Left kidney (tissue), 2 donors: Measurements from ENCODE around the gene NDOR1. TPM values are rescaled to one million over a fixed set of nuclear protein-coding genes. Genes with fewer than 3 reads are reported as not detected.

Experiments used
- DNase-seq: peaks from one replicate; pipeline ENCODE4 v3.0.0-alpha.2; 2013
- polyA plus RNA-seq: library from polyadenylated mRNA; unstranded; fragments of 120-200 nt; gene quantifications from one replicate; pipeline ENCODE4 v1.2.1, GENCODE V29; 2013; ENCODE audit not compliant: insufficient read length

The NDOR1 gene
- polyA plus RNA-seq, 1 donor = 12.2 TPM

GRCh38 chr9:137198051-137198901 is 7.2 kb upstream of the NDOR1 start:
- DNase-seq = no peak

DNA sequence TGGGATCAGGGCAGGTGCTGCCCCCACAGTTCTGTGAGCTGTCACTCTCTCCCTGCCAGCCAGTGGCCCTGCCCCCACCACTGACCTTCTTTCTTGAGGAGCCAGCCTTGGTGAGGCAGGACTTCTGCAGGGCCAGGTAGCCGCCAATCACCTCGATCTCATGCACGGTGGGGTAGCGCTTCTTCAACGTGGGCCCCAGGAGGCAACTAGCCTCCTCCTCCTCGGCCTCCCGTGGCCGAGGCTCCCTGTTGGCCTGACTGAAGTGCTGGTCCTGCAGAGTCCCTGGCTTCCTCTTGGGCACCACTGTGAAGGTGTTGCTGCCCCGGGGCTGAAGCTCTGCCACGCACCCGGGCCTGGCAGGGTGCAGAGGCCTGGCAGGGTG is 6.6 kb upstream of the NDOR1 start:
- no peak for DNase-seq

DNA sequence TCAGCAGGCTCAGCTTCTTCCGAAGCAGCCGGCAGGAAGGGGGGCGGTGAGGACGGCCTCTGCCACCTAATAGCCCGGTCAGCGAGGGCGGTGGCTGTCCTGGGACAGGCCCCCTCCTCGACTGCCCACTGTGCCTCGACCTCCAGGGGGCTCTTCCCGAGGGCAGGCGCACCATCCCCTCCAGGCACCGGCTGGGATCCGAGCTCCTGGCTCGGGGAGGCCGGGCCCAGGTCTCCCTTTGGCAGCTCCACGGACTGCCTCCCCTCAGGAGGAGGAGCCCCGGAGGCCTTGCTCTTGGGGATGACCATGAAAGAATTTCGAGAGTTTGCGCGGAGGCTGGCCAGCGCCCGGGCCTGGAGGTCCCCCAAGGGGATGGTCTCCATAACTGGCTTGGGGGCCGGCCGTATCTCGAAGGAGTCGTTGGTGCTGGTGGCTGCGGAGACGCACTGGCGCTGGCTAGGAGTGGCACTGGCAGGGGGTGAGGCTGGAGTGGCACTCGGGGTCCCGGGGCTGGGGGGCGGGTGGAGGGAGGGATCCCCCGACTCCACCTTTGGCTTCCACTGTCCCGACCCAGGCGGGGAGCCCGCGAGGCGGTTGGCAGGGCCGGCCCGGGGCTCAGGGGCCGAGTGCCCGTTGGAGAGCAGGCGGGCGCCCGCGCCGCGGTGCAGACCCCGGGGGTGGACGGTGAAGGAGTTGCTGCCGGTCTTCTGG is 5.9 kb upstream of the NDOR1 start:
- no peak for DNase-seq

- DNase-seq = peak; percentile 99
Observed at GRCh38 chr9:137200311-137201204, 4.9 kb upstream of the NDOR1 start, which contains the start of gene TPRN. TSS of gene TPRN (minus strand) at chr9:137200741. CDS start at chr9:137200711, 30 bp downstream.

DNA sequence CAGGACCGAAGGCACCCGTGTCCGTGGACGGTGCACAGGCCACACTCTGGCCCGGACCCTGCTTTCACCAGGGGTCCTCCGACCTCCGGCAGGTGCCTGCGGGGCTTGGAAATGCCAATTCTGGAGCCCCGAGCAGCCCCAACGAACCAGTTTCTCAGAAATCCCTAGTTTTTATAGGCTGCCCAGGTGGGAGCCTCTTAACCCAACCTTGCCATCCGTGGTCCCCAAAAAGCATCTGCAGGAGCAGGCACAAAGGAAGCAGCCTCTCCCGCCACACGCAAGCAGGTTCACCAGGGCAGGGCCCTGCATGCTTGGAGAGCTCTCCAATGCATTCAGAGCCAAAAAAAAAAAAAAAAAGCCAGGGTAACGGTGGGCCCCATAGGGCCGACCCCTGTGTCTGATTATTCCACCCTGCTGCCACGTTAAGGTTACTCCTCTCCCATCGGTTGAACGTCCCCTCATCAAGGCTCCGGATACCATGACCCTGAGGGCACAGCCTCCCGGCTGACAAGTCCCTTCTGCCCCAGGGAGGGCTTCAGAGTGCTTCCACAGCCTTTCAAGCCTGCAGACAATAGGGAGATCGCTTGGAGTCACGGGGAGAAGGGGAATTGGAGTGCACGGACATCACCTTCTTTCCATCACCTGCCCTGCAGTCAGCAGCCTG is 4.2 kb upstream of the NDOR1 start:
- DNase-seq = no peak

GRCh38 chr9:137202966-137203365 is 2.5 kb upstream of the NDOR1 start:
- no peak for DNase-seq

DNA sequence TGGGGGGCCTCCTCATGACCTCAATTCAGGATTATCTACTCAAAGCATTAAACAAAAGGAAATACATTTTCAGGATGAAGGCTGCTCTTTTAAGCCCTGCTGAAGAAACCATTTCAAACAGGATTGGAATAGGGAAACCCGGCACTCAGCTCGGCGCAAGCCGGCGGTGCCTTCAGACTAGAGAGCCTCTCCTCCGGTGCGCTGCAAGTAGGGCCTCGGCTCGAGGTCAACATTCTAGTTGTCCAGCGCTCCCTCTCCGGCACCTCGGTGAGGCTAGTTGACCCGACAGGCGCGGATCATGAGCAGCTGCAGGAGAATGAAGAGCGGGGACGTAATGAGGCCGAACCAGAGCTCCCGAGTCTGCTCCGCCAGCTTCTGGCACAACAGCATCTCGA is 772 bp upstream of the NDOR1 start:
- DNase-seq = no peak

DNA sequence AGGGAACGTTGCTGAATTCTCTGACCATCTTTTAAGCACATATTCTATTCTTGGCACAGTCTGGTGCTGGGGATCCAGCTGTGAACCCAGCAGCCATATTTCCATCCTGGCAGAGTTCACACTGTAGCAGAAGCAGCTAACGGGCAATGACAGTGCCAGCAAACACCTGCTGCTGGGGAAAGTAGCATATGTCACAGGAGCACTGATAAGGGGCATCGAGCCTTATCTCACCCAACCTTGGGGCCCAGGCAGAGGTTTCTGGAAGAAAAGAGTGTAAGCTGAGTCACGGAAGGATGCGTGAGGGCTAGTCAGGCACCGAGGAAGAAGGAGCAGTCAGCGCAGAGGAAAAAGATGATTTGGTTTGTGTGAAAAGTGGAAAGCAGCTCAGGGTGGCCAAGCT is 1.1 kb downstream of the NDOR1 start:
- no peak for DNase-seq

GRCh38 chr9:137211532-137211931 is 6.0 kb downstream of the NDOR1 start:
- no peak for DNase-seq

DNA sequence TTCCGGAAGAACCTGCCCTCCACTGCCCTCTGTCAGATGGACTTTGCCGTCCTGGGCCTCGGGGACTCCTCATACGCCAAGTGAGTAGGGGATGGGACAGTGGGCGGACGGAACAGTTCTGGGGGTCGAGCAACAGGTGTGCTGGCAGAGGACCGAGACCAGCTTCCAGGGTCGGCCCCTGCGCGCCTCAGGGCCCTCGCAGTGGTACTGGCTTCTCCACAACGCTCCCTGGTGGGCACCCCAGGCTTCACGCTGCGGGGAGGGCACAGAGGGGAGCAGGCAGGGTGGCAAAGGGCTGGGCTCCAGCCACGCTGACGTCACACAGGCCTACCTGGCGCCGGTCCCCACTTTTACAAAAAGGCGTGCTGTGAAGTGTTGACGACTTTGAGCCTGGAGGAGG is 7.0 kb downstream of the NDOR1 start:
- DNase-seq = no peak

DNA sequence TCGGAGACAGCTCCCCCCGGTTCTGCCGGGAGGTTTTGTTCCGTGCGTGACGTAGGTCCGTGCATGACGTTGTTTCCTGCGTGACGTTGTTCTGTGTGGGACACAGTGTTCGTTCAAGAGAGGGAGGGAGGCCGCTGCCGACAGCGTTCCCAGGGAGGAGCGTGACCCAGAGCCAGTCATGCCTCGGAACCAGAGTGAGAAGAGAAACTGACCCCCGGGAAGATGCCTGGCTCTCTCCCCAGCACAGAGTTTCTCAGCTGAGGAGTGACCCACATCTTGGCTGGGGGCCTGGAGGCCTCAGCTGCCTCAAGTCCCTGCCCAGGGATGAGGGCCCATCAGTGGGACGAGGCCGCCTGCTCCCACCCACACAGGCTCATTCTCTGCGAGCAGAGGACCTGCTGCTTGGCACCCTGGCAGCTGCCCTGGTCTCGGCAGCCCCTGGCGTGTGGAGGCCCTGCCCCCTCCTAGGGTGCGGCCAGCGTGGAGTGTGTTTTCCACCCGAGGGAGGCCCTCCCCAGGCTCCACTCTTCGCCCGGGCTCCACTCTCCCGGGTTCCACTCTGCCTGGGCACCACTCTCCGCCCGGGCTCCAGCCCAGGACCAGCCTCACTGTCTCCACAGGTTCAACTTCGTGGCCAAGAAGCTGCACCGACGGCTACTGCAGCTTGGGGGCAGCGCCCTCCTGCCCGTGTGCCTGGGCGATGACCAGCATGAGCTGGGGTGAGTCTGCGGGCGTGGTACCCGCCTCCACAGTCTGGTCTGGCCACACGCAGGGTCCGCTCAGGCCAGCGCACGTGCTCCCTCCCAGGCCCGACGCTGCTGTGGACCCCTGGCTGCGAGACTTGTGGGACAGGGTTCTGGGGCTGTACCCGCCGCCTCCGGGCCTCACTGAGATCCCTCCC is 7.9 kb downstream of the NDOR1 start:
- no peak for DNase-seq

GRCh38 chr9:137214620-137215019 is 9.1 kb downstream of the NDOR1 start:
- DNase-seq = no peak

DNA sequence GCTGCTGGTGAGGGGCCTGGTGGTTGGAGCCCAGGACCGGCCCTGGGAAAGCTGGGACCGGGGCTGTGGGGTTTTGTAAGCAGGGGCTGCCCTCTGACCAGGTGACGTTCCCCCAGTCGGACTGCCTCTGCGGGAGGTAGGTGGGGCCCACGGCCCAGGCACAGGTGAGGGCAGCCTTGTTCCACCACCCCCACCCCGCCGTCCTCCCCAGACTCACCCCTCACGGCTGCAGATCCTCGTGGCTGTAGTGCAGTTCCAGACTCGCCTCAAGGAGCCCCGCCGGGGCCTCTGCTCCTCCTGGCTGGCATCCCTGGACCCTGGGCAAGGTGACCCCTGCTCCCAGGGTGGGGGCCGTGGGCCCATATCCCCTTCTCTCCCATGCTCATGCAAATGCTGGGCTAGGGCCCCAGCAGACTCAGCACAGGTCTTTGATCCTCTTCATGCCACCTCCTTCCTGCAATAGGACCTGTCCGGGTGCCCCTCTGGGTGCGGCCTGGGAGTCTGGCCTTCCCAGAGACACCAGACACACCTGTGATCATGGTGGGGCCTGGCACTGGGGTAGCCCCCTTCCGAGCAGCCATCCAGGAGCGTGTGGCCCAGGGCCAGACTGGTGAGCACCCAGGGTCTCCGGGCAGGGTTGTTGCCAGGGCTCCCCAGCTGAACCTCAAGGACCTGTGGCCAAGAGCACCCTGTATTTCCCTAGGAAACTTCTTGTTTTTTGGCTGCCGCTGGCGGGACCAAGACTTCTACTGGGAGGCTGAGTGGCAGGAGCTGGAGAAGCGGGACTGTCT is 9.9 kb downstream of the NDOR1 start:
- DNase-seq = no peak

DNA sequence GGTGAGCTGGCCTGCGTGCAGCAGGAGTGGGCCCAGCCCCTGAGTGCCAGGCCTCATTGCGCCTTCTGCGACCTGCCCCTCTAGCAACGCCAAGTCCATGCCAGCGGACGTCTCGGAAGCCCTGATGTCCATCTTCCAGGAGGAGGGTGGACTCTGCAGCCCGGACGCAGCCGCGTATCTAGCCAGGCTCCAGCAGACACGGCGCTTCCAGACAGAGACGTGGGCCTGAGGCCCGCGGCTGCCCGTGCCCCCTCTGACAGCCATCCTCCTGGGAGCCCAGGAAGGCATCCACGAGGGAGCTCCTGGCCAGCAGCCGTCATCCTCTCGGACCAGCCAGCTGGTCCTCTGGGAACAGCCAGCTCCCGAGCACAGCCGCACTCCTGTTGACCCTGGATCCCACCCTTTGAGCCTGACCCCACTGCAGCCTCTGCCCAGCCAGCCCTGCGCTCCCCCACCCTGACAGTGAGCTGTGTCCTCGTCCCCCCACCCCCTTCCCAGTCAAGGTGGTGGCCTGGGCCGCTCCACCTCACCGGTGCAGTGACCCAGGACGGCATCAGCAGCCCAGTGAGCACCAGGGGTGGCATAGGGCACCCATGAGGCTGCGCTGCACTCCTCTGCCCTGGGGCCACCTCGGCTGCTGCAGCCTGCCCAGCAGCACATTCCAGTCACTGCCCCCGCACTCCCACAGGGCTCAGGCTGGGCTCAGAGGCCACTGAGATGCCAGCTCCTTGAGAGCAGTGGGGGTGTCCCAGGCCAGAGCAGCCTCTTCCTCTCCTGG is 10.9 kb downstream of the NDOR1 start:
- DNase-seq = no peak

DNA sequence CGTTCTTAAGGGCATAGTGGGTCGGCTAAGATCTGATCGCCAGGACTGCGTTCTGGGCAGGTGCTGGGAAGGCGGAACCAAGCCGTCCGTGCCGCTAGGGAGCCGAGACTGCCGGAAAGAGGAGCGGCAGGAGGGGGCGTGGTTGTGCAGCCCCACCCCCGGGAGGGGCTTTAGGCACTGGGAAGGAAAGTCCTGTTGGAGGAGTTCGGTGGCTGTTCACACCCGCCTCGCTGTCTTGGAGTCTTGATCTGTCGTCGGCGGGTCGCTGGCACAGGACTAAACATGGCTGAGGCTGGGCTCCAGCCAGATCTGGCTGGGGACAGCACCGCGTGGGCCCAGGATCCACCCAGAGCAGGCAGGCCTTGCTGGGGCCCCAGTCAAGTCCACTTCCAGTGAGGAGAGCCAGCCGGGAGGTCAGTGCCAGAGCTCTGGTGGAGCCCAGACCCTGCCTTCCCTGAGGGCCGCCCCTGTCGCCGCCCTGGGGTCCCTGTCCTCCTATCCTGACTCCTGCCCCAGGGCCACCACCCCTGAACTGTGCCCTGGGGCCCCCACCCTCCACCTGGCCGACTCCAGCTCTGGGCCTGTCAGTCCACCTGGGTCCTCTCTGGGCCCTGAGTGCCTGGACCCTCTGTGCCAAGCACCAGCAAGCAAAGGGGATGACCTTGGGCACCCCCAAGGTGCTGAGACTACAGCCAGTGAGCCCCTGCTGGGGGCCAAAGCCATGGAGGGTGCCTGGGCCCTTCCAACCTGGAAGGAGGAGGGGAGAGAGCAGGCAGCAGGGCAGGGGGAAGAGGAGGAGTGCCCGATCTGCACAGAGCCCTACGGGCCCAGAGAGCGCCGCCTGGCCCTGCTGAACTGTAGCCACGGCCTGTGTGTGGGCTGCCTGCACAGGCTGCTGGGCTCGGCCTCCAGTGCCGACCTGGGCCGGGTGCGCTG is 12.0 kb downstream of the NDOR1 start:
- DNase-seq = no peak

DNA sequence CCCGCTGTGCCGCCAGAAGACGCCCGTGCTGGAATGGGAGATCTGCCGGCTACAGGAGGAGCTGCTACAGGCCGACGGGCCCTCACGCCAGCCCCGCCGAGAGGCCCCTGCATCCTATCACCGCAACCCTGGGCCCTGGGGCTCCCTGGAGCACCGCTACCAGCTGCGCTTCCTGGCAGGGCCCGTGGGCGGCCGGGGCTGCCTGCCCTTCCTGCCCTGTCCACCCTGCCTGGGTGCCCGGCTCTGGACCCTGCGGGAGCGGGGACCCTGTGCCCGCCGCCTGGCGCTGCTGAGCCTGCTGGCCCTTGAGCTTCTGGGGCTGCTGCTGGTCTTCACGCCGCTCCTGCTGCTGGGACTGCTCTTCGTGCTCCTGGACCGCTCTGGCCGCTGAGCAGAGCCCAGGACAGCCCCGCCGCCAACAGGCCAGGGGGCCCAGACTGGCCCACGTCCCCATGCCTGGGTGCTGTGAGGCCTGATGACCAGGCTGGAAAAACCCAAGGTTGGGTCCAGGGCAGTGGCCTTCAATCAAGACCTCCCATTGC is 12.8 kb downstream of the NDOR1 start:
- DNase-seq = no peak

GRCh38 chr9:137218754-137219271 is 13.3 kb downstream of the NDOR1 start:
- DNase-seq = no peak
